Endothelial cell of umbilical vein (primary cell): Measurements from ENCODE around the gene DKK3.

Experiments
- POLR2A ChIP-seq: IDR thresholded peaks from 2 replicates; pipeline ENCODE4 v1.6.1; 2012; ENCODE audit warnings: low read depth, mild to moderate bottlenecking, control low read depth, low read length
- POLR2AphosphoS5 ChIP-seq: IDR thresholded peaks from 2 replicates; pipeline ENCODE4 v1.6.1; 2012; ENCODE audit warnings: low read depth, mild to moderate bottlenecking, control low read depth, low read length, moderate library complexity; ENCODE audit not compliant: insufficient read depth
- TF ChIP-seq, protein P1 (sequence below), 2 donors: IDR thresholded peaks; 1 replicate in 1 of 2; 2 replicates in 1 of 2; pipeline ENCODE4 v1.5.1; 2011; ENCODE audit warnings: low read length in 2 of 2, mild to moderate bottlenecking in 2 of 2, moderate library complexity in 2 of 2, control low read depth in 1 of 2, inconsistent platforms in 1 of 2, low read depth in 1 of 2; ENCODE audit not compliant: insufficient read depth in 1 of 2; ENCODE audit errors: extremely low read depth in 1 of 2

DNA sequence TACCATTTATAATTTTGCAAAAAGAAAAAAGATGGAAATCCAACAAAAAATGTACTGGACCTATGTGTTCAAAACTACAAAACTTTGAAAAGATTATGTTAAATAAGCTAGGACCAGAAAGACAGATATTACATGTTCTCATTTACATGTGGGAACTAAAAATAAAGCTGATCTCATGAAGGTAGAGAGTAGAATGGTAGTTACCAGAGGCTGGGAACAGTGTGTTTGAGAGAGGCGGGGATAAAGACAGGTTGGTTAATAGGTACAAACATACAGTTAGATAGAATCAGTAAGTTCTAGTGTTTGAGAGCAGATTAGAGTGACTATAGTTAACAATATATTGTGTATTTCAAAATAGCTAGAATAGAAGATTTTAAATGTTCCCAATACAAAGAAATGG lies 95.0 kb downstream of the DKK3 start:
- TF ChIP-seq, protein P1, sequence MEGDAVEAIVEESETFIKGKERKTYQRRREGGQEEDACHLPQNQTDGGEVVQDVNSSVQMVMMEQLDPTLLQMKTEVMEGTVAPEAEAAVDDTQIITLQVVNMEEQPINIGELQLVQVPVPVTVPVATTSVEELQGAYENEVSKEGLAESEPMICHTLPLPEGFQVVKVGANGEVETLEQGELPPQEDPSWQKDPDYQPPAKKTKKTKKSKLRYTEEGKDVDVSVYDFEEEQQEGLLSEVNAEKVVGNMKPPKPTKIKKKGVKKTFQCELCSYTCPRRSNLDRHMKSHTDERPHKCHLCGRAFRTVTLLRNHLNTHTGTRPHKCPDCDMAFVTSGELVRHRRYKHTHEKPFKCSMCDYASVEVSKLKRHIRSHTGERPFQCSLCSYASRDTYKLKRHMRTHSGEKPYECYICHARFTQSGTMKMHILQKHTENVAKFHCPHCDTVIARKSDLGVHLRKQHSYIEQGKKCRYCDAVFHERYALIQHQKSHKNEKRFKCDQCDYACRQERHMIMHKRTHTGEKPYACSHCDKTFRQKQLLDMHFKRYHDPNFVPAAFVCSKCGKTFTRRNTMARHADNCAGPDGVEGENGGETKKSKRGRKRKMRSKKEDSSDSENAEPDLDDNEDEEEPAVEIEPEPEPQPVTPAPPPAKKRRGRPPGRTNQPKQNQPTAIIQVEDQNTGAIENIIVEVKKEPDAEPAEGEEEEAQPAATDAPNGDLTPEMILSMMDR (IDR thresholded peaks at IDR 0.05; ENCODE audit: extremely low read depth in 1 of 2, insufficient read depth in 1 of 2, low read depth in 1 of 2, low read length in 2 of 2) = no peak
- TF ChIP-seq POLR2AphosphoS5 = no peak
- TF ChIP-seq POLR2A = no peak
